HAP-1 (cell line): ENCODE measurements around the gene MPO.

Source experiments
- DNase-seq, 2 experiments: peaks; one replicate each; pipeline ENCODE4 v3.0.0-alpha.2; 2016 to 2020; ENCODE audit warnings: low spot score in 2 of 2
- H3K27me3 ChIP-seq: fragments of 250-450 bp; sonication (Bioruptor Pico); 2 replicates; pipeline ENCODE4 v1.5.1; 2020; ENCODE audit warnings: low read depth, mild to moderate bottlenecking, moderate library complexity
- H3K36me3 ChIP-seq: fragments of 250-450 bp; sonication (Bioruptor Pico); replicated peaks from 2 replicates; pipeline ENCODE4 v1.5.1; 2020; ENCODE audit warnings: mild to moderate bottlenecking
- H3K4me1 ChIP-seq: fragments of 250-450 bp; sonication (Bioruptor Pico); 2 replicates; pipeline ENCODE4 v1.5.1; 2020; ENCODE audit warnings: mild to moderate bottlenecking
- H3K4me3 ChIP-seq: fragments of 250-450 bp; sonication (Bioruptor Pico); 2 replicates; pipeline ENCODE4 v1.5.1; 2020; ENCODE audit warnings: mild to moderate bottlenecking, moderate library complexity
- H3K9me3 ChIP-seq: fragments of 250-450 bp; sonication (Bioruptor Pico); 2 replicates; pipeline ENCODE4 v1.5.1; 2020; ENCODE audit warnings: mild to moderate bottlenecking, moderate library complexity
- in situ Hi-C: fragments of 300-500 bp; cut with MboI; formaldehyde crosslinking; loops from 3 replicates; pipeline ENCODE4 v1.14.3; 2020; ENCODE audit warnings: low sequenced_read_pairs, inconsistent platforms, mixed read lengths

The MPO gene

DNA sequence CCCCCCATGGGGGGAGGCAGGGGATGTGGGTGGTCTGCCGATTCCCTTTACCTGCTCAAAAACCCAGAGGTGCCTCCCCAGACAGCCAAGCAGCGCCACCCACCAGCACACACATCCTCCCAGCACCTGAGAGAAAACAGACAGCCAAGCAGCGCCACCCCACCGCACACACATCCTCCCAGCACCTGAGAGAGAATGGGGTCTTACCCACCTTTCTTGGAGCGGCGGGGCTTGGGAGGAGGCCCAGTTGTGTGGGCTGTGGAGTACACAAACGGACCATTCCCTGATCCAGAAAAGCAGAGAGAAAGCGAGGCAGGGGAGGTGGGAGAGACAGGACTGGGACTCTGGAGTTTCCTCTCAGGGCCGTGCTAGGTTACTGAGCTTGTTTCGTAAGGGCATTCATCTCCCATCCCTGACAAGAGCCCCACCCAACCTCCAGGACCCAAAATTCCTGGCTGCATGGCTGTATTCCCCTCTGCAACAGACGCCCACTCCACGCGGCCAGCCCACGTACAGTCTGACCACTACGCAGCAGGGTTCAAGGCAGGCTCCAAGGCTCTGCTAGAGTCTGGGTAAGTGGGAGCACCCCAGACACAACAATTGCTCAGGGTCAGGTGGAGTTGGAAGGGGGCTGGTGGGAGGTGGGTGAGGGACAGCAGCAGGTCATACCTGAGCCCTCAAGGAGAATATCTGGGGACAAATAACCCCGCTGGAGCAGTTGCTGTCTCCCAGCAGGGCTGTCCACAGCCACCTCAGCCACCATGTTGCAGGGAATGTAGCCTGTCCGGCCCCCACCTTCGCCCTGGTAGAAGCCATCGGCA, 25.6 kb upstream of the MPO start:
- H3K4me1 ChIP-seq: no peaks in the 10 kb centered on the region
- no peaks in the 10 kb centered on the region for H3K36me3 ChIP-seq
- in situ Hi-C loops: no loop called here
- DNase-seq: no peak
- no peaks in the 10 kb centered on the region for H3K27me3 ChIP-seq
- no peak overlapping the region for H3K4me3 ChIP-seq
- H3K9me3 ChIP-seq: no peaks in the 10 kb centered on the region

DNA sequence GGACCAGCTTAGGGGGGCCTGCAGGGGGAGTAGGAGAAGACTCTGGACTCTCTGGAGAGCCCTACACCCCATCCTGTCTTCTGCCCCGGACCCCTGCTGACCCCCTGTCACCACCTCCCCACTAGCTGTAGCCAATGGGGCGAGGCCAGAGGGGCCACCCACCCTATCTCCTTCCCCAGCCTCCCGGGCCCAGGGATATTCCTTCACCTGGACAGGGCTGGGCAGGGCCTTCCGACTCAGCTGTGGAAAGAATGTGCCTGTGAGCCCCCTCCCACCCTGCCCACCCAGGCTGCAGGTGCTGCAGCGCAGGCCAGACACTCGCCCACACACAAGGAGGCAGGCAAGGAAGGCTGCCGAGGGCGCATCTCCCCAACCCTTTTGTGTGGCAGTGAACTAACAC, 24.9 kb upstream of the MPO start:
- Histone ChIP-seq H3K9me3 (no peaks in the 10 kb centered on the region), H3K4me3 (no peak overlapping the region), H3K4me1 (no peaks in the 10 kb centered on the region), H3K36me3 (no peaks in the 10 kb centered on the region), H3K27me3 (no peaks in the 10 kb centered on the region; the same call in 1 of the 2 replicates)
- no peak for DNase-seq
- in situ Hi-C loops: no loop called here

GRCh38 chr17:58304750-58305486, 24.2 kb upstream of the MPO start:
- H3K4me3 ChIP-seq: no peak overlapping the region
- no peaks in the 10 kb centered on the region for H3K9me3 ChIP-seq
- DNase-seq: no peak
- H3K27me3 ChIP-seq: peaks cover 2% of the 10 kb centered on the region; the same call in 1 of the 2 replicates
- in situ Hi-C loops: no loop called here
- no peaks in the 10 kb centered on the region for H3K4me1 ChIP-seq
- no peaks in the 10 kb centered on the region for H3K36me3 ChIP-seq

DNA sequence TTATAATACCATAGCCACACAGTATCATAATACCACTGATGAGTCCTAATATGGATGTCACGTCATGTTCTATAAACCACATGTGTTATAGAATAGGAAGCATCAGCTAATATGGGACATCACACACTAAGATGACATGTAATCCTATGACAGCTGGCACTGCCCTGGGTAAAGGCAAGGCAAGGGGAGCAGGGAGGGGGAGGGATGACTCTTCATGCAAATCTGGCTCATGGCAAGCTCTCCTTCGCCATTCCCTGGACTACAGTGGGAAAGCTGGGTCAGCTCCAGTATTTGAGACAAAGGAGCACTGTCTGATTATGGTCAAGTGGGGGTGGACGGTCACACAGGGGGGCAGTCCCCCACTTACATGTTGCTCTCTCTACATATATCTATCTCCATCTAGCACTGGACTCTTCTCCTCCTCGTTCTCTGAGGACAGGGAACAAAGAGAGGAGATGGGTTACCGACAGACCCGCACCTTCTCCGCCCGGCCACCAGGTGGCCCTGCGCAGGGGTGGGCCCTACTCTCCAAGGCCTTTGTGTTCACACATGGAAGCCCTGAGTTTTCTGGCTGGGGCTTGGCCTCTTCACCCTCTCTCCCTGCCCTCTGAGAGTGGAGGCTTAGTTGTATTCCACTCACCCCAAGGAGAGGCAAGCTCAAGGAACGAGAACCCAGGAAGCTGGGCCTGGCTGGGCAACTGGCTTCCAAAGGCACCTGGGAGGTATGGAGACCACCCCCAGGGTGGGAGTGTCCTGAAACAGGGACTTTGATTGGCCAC, 23.4 kb upstream of the MPO start:
- in situ Hi-C loops: no loop called here
- no peaks in the 10 kb centered on the region for H3K4me1 ChIP-seq
- no peaks in the 10 kb centered on the region for H3K9me3 ChIP-seq
- no peaks in the 10 kb centered on the region for H3K36me3 ChIP-seq
- H3K27me3 ChIP-seq: peaks cover 2% of the 10 kb centered on the region; the same call in 1 of the 2 replicates
- peak; percentile 63 to 77 for DNase-seq
- H3K4me3 ChIP-seq: no peak overlapping the region

- no peaks in the 10 kb centered on the region for H3K36me3 ChIP-seq
- H3K9me3 ChIP-seq: no peaks in the 10 kb centered on the region
- no peak overlapping the region for H3K4me3 ChIP-seq
- peaks cover 2% of the 10 kb centered on the region for H3K27me3 ChIP-seq
- in situ Hi-C loops: no loop called here
- DNase-seq: no peak
- no peaks in the 10 kb centered on the region for H3K4me1 ChIP-seq
These were observed 22.3 kb upstream of the MPO start for GRCh38 chr17:58302919-58303585.

GRCh38 chr17:58302171-58302918, 21.6 kb upstream of the MPO start:
- DNase-seq: no peak
- no peaks in the 10 kb centered on the region for H3K4me1 ChIP-seq
- H3K4me3 ChIP-seq: no peak overlapping the region
- no peaks in the 10 kb centered on the region for H3K36me3 ChIP-seq
- no peaks in the 10 kb centered on the region for H3K9me3 ChIP-seq
- in situ Hi-C loops: no loop called here
- peaks cover 2% of the 10 kb centered on the region for H3K27me3 ChIP-seq

DNA sequence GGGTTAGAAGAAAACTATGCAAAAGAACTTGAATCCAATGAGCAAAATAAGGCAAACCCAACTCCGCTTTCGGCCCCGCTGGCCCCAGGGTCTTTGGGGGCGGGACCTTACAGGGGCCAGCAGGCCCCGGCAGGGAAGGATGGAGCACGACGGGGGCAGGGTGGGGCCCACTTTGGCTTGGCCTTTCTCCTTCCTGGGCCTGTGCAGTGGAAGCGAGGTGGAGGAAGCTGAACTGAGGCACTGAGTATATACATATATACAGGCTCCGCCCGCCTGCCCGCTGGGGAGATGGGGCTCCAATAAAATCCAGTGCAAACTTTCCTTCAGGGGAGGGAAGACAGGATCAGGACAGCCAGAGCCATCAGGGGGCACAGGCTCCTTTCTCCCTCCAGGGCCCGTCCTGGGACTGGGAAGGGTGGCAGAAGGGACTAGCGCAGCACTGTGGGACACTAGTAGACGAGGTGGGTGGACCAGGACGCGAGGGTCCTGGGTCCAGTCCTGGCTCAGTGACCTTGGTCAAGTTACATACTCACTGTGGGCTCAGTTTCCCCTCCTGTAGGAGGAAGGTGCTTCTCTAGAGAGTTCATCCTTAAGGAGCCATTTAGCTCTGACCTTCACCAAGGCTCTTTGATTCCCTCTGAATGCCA, 20.9 kb upstream of the MPO start:
- no peak overlapping the region for H3K4me3 ChIP-seq
- H3K36me3 ChIP-seq: no peaks in the 10 kb centered on the region
- H3K27me3 ChIP-seq: peaks cover 2% of the 10 kb centered on the region
- H3K4me1 ChIP-seq: no peaks in the 10 kb centered on the region
- no peaks in the 10 kb centered on the region for H3K9me3 ChIP-seq
- in situ Hi-C loops: no loop called here
- no peak for DNase-seq

DNA sequence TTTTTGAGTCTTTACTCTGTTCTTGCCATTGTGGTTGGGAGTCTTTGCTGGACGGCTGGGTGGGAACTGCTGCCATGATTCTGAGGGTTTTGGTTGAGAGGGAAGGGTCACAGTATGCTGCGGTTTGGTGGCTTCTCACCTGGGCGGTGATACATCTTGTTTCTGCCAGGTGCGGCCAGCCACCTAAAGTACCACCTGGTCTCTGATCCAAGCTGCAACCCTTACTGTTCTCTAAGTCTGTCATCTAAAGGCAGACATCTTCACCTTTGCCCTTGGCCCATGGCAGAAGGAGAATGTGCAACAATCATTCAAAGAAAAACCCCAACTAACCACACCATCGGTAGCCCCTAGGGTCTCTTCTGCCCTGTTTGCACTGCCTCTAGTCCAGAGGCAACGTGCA, 19.6 kb upstream of the MPO start:
- no peaks in the 10 kb centered on the region for H3K36me3 ChIP-seq
- H3K9me3 ChIP-seq: no peaks in the 10 kb centered on the region
- in situ Hi-C loops: no loop called here
- peaks cover 2% of the 10 kb centered on the region for H3K27me3 ChIP-seq
- DNase-seq: no peak
- no peaks in the 10 kb centered on the region for H3K4me1 ChIP-seq
- H3K4me3 ChIP-seq: no peak overlapping the region

DNA sequence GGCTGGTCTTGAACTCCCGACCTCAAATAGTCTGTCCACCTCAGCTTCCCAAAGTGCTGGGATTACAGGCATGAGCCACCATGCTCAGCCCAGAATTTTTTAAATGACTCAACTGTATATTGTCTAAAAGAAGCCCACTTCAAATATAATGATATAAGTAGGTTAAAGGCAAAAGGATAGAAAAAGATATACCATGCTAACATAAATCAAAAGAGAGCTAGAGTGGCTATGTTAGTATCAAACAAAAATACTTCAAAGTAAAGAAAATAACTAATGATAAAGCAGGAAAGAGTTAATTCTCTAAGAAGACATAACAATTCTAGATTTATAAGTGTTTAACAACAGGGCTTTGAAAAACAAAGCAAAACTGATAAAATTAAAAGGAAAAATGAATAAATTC, 13.3 kb upstream of the MPO start:
- no peak for DNase-seq
- in situ Hi-C loops: no loop called here
- Histone ChIP-seq H3K36me3 (no peaks in the 10 kb centered on the region), H3K27me3 (peaks cover 18% of the 10 kb centered on the region), H3K4me1 (no peaks in the 10 kb centered on the region), H3K4me3 (no peak overlapping the region), H3K9me3 (no peaks in the 10 kb centered on the region)

DNA sequence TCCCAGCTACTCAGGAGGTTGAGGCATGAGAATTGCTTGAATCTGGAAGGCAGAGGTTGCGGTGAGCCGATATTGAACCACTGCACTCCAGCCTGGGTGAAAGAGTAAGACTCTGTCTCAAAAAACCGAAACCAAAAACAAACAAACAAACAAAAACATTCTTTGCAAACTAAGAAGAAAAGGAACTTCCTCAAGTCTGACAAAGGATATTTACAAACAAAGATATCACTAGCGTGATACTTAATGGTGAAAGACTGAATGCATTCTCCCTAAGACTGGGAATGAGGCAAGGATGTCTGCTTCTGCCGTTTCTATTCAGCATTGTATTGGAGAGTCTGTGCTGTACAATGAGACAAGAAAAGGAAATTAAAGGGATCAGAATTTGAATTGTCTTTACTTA, 10.5 kb upstream of the MPO start:
- Histone ChIP-seq H3K27me3 (peaks cover 21% of the 10 kb centered on the region), H3K4me1 (no peaks in the 10 kb centered on the region), H3K4me3 (no peak overlapping the region), H3K9me3 (no peaks in the 10 kb centered on the region), H3K36me3 (no peaks in the 10 kb centered on the region)
- DNase-seq: no peak
- in situ Hi-C loops: no loop called here

DNA sequence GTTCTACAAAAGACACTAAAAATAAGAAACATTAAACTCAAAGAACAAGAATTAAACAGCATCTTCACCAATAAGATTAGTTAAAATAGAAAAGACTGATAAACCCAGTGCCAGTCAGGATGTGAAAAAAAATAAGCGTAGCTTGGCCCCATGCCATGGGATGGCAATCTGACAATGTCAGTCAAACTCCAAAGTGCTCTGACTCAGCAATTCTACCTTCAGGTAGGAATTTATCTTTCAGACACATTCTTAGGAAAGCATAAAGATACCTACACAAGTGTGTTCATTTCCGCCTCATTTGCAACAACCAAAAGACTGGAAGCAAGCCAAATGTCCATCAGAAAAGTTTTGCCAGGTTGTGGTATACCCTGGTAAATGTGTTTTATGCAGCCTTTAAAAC, 9.1 kb upstream of the MPO start:
- no peak for DNase-seq
- peaks cover 21% of the 10 kb centered on the region for H3K27me3 ChIP-seq

DNA sequence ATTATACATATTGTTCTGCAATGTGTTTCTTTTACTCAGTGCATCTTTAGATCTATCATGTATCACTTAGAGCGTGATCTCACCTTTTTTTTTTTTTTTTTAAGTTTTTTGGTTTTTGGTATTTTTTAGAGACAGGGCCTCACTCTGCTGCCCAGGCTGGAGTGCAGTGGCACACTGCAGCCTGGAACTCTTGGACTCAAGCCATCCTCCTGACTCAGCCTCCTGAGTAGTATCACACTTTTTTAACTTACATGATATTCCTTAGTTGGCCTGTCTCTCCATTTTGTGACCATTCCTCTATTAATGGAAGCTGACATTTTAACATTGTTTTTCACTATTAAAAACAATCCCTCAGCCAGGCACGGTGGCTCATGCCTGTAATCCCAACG, 4.7 kb upstream of the MPO start:
- Histone ChIP-seq H3K4me1 (no peaks in the 10 kb centered on the region), H3K27me3 (peaks cover 8% of the 10 kb centered on the region), H3K4me3 (no peak overlapping the region), H3K9me3 (no peaks in the 10 kb centered on the region), H3K36me3 (no peaks in the 10 kb centered on the region)
- DNase-seq: no peak
- in situ Hi-C loops: no loop called here

More for the DNA sequence above, 9.1 kb upstream of the MPO start:
- Histone ChIP-seq H3K9me3 (no peaks in the 10 kb centered on the region), H3K4me1 (no peaks in the 10 kb centered on the region), H3K36me3 (no peaks in the 10 kb centered on the region), H3K4me3 (no peak overlapping the region)
- in situ Hi-C loops: no loop called here
